Measurements from ENCODE around the gene CCND2. TPM values are rescaled to one million over a fixed set of nuclear protein-coding genes. Genes with fewer than 3 reads are reported as not detected.

The CCND2 gene
- total and polyA plus RNA-seq, 9 of the 15 experiments (the other 6 are each of a cell fraction or from before 2014, with no cell fraction given) = 13.6 to 99.3 (median 39.6) TPM

- no peak for TF ChIP-seq ZNF165 (CRISPR knock-in tag; IDR thresholded peaks at IDR 0.05; ENCODE audit: borderline replicate concordance)
- TF ChIP-seq TGIF2 (CRISPR knock-in tag; IDR thresholded peaks at IDR 0.05) = no peak
- no peak for TF ChIP-seq ZBTB34 (CRISPR knock-in tag; IDR thresholded peaks at IDR 0.05)
- TF ChIP-seq MYNN (IDR thresholded peaks at IDR 0.05) = no peak
- TF ChIP-seq MYNN (CRISPR knock-in tag; IDR thresholded peaks at IDR 0.05) = no peak
- TF ChIP-seq ZNF695 (CRISPR knock-in tag; IDR thresholded peaks at IDR 0.05) = no peak
- TF ChIP-seq L3MBTL2 (IDR thresholded peaks at IDR 0.05) = no peak
- TF ChIP-seq ZNF224 (CRISPR knock-in tag; IDR thresholded peaks at IDR 0.05) = no peak
Measured at GRCh38 chr12:4282892-4283511, 9.4 kb downstream of the CCND2 start (continued).

- in situ Hi-C loops (cut with MboI) (loop anchor here (25.0 kb wide), 1 partner anchor 396 kb away; no protein-coding TSS in a partner anchor), intact Hi-C loops (cut with micrococcal nuclease) (no loop called here)
- ChIA-PET CTCF (ENCODE audit: low intra/inter-chr PET ratio) (no interaction called here), POLR2A (interaction anchor here (0.8 to 2.2 kb wide), 3 partner anchors 8 to 284 kb away, joined by 3 to 9 read pairs (median 5); no protein-coding TSS in a partner anchor)
- no peak for FAIRE-seq
- H3K9me1 ChIP-seq (ENCODE audit: control insufficient read depth, insufficient read depth, low read length) = no peaks in the 10 kb centered on the region
- H3K27me3 ChIP-seq (ENCODE audit: control insufficient read depth in 2 of 2, insufficient read depth in 2 of 2, low read length in 2 of 2) = no peaks in the 10 kb centered on the region
- H3K4me2 ChIP-seq (ENCODE audit: insufficient read depth, low read length) = no peak overlapping the region
- no peak overlapping the region for H3K27ac ChIP-seq (ENCODE audit: extremely low read depth, low read depth, low read length)
- H3K36me3 ChIP-seq (ENCODE audit: control insufficient read depth, insufficient read depth, low read length) = peaks cover 95% of the 10 kb centered on the region
- no TSS peak for BruUV-seq (replicated peaks)
- H3K9ac ChIP-seq (ENCODE audit: insufficient read depth in 1 of 2, low read depth in 2 of 2, low read length in 2 of 2) = no peak overlapping the region; a peak in 1 of 4 replicates
- DNase-seq (ENCODE audit: extremely low read depth in 1 of 4, low spot score in 3 of 4) = no peak
- TF ChIP-seq ZSCAN29 (IDR thresholded peaks at IDR 0.05) = no peak
- no peak for TF ChIP-seq MBD2 (IDR thresholded peaks at IDR 0.05; ENCODE audit: borderline replicate concordance, low read depth)
- TF ChIP-seq KAT7 (CRISPR knock-in tag; IDR thresholded peaks at IDR 0.05; ENCODE audit: borderline replicate concordance) = no peak
- no peak for TF ChIP-seq SIN3A (IDR thresholded peaks at IDR 0.05; ENCODE audit: borderline replicate concordance in 2 of 2, control insufficient read depth in 1 of 2, low read depth in 2 of 2, low read length in 2 of 2)
- no peak for TF ChIP-seq TEAD2 (tag; IDR thresholded peaks at IDR 0.05)
- TF ChIP-seq GATA2 (CRISPR knock-in tag; IDR thresholded peaks at IDR 0.05) = no peak
- TF ChIP-seq IRF2 (CRISPR knock-in tag; IDR thresholded peaks at IDR 0.05) = no peak
- ATAC-seq = no peak
- H3K79me2 ChIP-seq (ENCODE audit: control insufficient read depth, insufficient read depth, low read length) = peaks cover 57% of the 10 kb centered on the region
- no peak overlapping the region for H2AFZ ChIP-seq (ENCODE audit: low read depth, low read length)
- peaks cover 10% of the 10 kb centered on the region; the same call in 1 of the 2 replicates for H4K20me1 ChIP-seq (replicated peaks; ENCODE audit: control insufficient read depth, insufficient read depth, low read length)
- H3K4me3 ChIP-seq = no peak overlapping the region
- WGBS (ENCODE audit: insufficient coverage, low coverage, missing lambda C conversion rate) = 100% methylated on average over 11 of the region's 12 CpGs
- no peaks in the 10 kb centered on the region; a peak in 1 of 5 replicates for H3K4me1 ChIP-seq (replicated peaks in 1 of 2; ENCODE audit: control insufficient read depth in 2 of 2, insufficient read depth in 2 of 2, low read length in 2 of 2)
- H3K9me3 ChIP-seq (replicated peaks; ENCODE audit: control insufficient read depth, insufficient read depth, low read depth, low read length) = no peaks in the 10 kb centered on the region
Measured at GRCh38 chr12:4283512-4284255, 10.1 kb downstream of the CCND2 start.

Measured in K562 (cell line).